ENCODE data around the gene PRLR.

DNA sequence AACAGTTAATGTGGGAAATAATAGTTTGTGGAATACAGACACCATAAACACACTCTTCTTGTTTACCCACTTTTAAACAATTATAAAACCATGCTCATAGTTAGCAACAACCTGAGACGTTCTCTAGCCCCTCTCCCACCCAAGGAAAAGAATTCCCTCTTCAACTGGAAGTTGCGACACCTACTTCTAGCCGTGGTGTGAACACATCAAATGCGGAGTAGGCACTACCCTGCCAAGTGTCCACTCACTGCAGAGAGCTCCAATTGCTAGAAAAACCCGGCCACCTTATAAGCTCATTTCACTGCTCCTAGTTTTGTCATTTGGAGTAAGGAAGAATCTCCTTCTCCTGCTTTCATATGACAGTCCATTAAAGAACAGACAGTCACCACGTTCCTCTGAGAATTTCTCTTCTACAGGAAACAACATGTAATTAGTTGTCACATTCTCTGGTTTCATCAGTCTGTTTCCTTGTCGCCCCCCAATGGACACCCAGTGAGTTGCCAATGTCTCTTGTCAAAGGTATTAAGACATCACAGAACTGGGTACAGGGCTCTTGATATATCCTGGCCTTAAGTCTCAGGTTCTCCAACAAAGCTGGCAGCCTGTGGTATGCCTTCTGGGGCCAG is 47.3 kb downstream of the PRLR start:
- TF ChIP-seq, protein P1, sequence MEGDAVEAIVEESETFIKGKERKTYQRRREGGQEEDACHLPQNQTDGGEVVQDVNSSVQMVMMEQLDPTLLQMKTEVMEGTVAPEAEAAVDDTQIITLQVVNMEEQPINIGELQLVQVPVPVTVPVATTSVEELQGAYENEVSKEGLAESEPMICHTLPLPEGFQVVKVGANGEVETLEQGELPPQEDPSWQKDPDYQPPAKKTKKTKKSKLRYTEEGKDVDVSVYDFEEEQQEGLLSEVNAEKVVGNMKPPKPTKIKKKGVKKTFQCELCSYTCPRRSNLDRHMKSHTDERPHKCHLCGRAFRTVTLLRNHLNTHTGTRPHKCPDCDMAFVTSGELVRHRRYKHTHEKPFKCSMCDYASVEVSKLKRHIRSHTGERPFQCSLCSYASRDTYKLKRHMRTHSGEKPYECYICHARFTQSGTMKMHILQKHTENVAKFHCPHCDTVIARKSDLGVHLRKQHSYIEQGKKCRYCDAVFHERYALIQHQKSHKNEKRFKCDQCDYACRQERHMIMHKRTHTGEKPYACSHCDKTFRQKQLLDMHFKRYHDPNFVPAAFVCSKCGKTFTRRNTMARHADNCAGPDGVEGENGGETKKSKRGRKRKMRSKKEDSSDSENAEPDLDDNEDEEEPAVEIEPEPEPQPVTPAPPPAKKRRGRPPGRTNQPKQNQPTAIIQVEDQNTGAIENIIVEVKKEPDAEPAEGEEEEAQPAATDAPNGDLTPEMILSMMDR (IDR thresholded peaks at IDR 0.05; ENCODE audit: low read depth, low read length), result peak; percentile 83
- TF ChIP-seq, protein P2, sequence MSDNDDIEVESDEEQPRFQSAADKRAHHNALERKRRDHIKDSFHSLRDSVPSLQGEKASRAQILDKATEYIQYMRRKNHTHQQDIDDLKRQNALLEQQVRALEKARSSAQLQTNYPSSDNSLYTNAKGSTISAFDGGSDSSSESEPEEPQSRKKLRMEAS (IDR thresholded peaks at IDR 0.05; ENCODE audit: low read depth, low read length), result peak; percentile 69
- no peak for TF ChIP-seq POLR2A (IDR thresholded peaks at IDR 0.05; ENCODE audit: extremely low read depth, insufficient read length)

Data from NB4 (cell line).